Gastroesophageal sphincter (tissue), 3 donors: Measurements from ENCODE around the gene SERTAD2.

ENCODE experiments used
- POLR2A ChIP-seq, 2 donors: fragments of 450-650 bp; IDR thresholded peaks; one replicate each; pipeline ENCODE4 v1.6.1; 2017; ENCODE audit warnings: antibody characterized with exemption in 2 of 2, mild to moderate bottlenecking in 2 of 2, moderate library complexity in 1 of 2
- TF ChIP-seq, protein P1 (sequence below), 4 experiments: fragments of 200-600 bp in 2 of 4; fragments of 450-650 bp in 2 of 4; sonication (generic) in 1 of 4; IDR thresholded peaks; one replicate each; pipeline ENCODE4 v1.5.1; 2017 to 2019; ENCODE audit warnings: antibody characterized with exemption in 4 of 4, mild to moderate bottlenecking in 2 of 4, moderate library complexity in 2 of 4

DNA sequence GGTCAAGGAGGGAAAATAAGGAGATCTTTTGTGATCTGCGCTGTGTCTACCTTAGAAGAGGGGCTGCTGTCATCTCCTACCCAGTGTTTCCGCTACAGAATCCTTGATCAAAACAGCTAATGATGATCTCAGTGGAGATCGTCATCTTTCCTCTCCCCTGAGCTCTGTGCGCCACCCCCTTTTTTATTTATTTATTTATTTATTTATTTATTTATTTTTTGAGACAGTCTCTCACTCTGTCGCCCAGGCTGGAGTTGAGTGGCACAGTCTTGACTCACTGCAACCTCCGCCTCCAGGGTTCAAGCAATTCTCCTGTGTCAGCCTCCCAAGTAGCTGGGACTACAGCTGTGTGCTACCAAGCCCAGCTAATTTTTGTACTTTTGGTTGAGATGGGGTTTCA, 55.5 kb downstream of the SERTAD2 start:
- TF ChIP-seq, protein P1, sequence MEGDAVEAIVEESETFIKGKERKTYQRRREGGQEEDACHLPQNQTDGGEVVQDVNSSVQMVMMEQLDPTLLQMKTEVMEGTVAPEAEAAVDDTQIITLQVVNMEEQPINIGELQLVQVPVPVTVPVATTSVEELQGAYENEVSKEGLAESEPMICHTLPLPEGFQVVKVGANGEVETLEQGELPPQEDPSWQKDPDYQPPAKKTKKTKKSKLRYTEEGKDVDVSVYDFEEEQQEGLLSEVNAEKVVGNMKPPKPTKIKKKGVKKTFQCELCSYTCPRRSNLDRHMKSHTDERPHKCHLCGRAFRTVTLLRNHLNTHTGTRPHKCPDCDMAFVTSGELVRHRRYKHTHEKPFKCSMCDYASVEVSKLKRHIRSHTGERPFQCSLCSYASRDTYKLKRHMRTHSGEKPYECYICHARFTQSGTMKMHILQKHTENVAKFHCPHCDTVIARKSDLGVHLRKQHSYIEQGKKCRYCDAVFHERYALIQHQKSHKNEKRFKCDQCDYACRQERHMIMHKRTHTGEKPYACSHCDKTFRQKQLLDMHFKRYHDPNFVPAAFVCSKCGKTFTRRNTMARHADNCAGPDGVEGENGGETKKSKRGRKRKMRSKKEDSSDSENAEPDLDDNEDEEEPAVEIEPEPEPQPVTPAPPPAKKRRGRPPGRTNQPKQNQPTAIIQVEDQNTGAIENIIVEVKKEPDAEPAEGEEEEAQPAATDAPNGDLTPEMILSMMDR (IDR thresholded peaks at IDR 0.05), result no peak
- no peak for TF ChIP-seq POLR2A (IDR thresholded peaks at IDR 0.05)
